ENCODE data around the gene FRMD5. TPM values are rescaled to one million over a fixed set of nuclear protein-coding genes. Genes with fewer than 3 reads are reported as not detected.

The FRMD5 gene
- total RNA-seq, 1 donor from 2014 or later = 0.49 TPM

- no peaks in the 10 kb centered on the region for H3K9me3 ChIP-seq
- H3K27ac ChIP-seq = no peak overlapping the region
- no peaks in the 10 kb centered on the region for H3K4me1 ChIP-seq
- no peak for TF ChIP-seq CTCF (IDR thresholded peaks at IDR 0.05)
- TF ChIP-seq POLR2A (IDR thresholded peaks at IDR 0.05) = no peak
- TF ChIP-seq POLR2AphosphoS5 (IDR thresholded peaks at IDR 0.05; ENCODE audit: insufficient read depth in 1 of 2, low read depth in 1 of 2) = no peak
- H3K4me3 ChIP-seq = no peak overlapping the region
- H3K36me3 ChIP-seq = no peaks in the 10 kb centered on the region
- DNase-seq (ENCODE audit: extremely low spot score in 2 of 2) = no peak
- no peaks in the 10 kb centered on the region for H3K27me3 ChIP-seq
- intact Hi-C loops (cut with DNase I) = no loop called here
These were observed 37.0 kb downstream of the FRMD5 start for GRCh38 chr15:44158111-44158510.

- no peak for TF ChIP-seq POLR2AphosphoS5 (IDR thresholded peaks at IDR 0.05; ENCODE audit: insufficient read depth in 1 of 2, low read depth in 1 of 2)
- TF ChIP-seq POLR2A (IDR thresholded peaks at IDR 0.05) = no peak
- intact Hi-C loops (cut with DNase I) = no loop called here
These were observed 37.4 kb downstream of the FRMD5 start for GRCh38 chr15:44157679-44158078.

GRCh38 chr15:44153352-44153751 lies 41.7 kb downstream of the FRMD5 start:
- Histone ChIP-seq H3K4me1 (no peaks in the 10 kb centered on the region), H3K9me3 (no peaks in the 10 kb centered on the region), H3K27ac (no peak overlapping the region), H3K4me3 (no peak overlapping the region), H3K27me3 (no peaks in the 10 kb centered on the region), H3K36me3 (no peaks in the 10 kb centered on the region)
- TF ChIP-seq POLR2AphosphoS5 (IDR thresholded peaks at IDR 0.05; ENCODE audit: insufficient read depth in 1 of 2, low read depth in 1 of 2) (no peak), CTCF (IDR thresholded peaks at IDR 0.05) (no peak), POLR2A (IDR thresholded peaks at IDR 0.05) (no peak)
- intact Hi-C loops (cut with DNase I) = no loop called here
- no peak for DNase-seq (ENCODE audit: extremely low spot score in 2 of 2)

More at GRCh38 chr15:44157679-44158078, 37.4 kb downstream of the FRMD5 start:
- Histone ChIP-seq H3K4me3 (no peak overlapping the region), H3K36me3 (no peaks in the 10 kb centered on the region), H3K9me3 (no peaks in the 10 kb centered on the region), H3K27me3 (no peaks in the 10 kb centered on the region), H3K4me1 (no peaks in the 10 kb centered on the region), H3K27ac (no peak overlapping the region)
- DNase-seq (ENCODE audit: extremely low spot score in 2 of 2) = no peak

GRCh38 chr15:44149224-44149623 lies 45.8 kb downstream of the FRMD5 start:
- DNase-seq (ENCODE audit: extremely low spot score in 2 of 2) = no peak
- Histone ChIP-seq H3K4me3 (no peak overlapping the region), H3K27ac (no peak overlapping the region), H3K36me3 (no peaks in the 10 kb centered on the region), H3K4me1 (no peaks in the 10 kb centered on the region), H3K9me3 (no peaks in the 10 kb centered on the region), H3K27me3 (no peaks in the 10 kb centered on the region)
- TF ChIP-seq CTCF (IDR thresholded peaks at IDR 0.05) (no peak), POLR2A (IDR thresholded peaks at IDR 0.05) (no peak), POLR2AphosphoS5 (IDR thresholded peaks at IDR 0.05; ENCODE audit: insufficient read depth in 1 of 2, low read depth in 1 of 2) (no peak)
- intact Hi-C loops (cut with DNase I) = no loop called here

- H3K36me3 ChIP-seq = no peaks in the 10 kb centered on the region
- no peak overlapping the region for H3K4me3 ChIP-seq
- H3K27me3 ChIP-seq = no peaks in the 10 kb centered on the region
These were observed 46.5 kb downstream of the FRMD5 start for GRCh38 chr15:44148580-44148979.

More at GRCh38 chr15:44148580-44148979, 46.5 kb downstream of the FRMD5 start:
- no peak for DNase-seq (ENCODE audit: extremely low spot score in 2 of 2)
- Histone ChIP-seq H3K4me1 (no peaks in the 10 kb centered on the region), H3K27ac (no peak overlapping the region), H3K9me3 (no peaks in the 10 kb centered on the region)
- intact Hi-C loops (cut with DNase I) = no loop called here
- TF ChIP-seq CTCF (IDR thresholded peaks at IDR 0.05) (no peak), POLR2AphosphoS5 (IDR thresholded peaks at IDR 0.05; ENCODE audit: insufficient read depth in 1 of 2, low read depth in 1 of 2) (no peak), POLR2A (IDR thresholded peaks at IDR 0.05) (no peak)
